ENCODE data around the gene SUGCT.

The SUGCT gene

GRCh38 chr7:40638545-40639320, 503.9 kb downstream of the SUGCT start (continued):
- no peak for TF ChIP-seq BCL11A (tag by site-specific recombination; IDR thresholded peaks at IDR 0.05; ENCODE audit: low read depth)
- TF ChIP-seq, protein P1, sequence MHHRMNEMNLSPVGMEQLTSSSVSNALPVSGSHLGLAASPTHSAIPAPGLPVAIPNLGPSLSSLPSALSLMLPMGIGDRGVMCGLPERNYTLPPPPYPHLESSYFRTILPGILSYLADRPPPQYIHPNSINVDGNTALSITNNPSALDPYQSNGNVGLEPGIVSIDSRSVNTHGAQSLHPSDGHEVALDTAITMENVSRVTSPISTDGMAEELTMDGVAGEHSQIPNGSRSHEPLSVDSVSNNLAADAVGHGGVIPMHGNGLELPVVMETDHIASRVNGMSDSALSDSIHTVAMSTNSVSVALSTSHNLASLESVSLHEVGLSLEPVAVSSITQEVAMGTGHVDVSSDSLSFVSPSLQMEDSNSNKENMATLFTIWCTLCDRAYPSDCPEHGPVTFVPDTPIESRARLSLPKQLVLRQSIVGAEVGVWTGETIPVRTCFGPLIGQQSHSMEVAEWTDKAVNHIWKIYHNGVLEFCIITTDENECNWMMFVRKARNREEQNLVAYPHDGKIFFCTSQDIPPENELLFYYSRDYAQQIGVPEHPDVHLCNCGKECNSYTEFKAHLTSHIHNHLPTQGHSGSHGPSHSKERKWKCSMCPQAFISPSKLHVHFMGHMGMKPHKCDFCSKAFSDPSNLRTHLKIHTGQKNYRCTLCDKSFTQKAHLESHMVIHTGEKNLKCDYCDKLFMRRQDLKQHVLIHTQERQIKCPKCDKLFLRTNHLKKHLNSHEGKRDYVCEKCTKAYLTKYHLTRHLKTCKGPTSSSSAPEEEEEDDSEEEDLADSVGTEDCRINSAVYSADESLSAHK (tag by site-specific recombination; IDR thresholded peaks at IDR 0.05) = no peak
- TF ChIP-seq GLIS1 (tag by site-specific recombination; IDR thresholded peaks at IDR 0.05) = no peak
- no peak for TF ChIP-seq ZNF157 (tag by site-specific recombination; IDR thresholded peaks at IDR 0.05)

DNA sequence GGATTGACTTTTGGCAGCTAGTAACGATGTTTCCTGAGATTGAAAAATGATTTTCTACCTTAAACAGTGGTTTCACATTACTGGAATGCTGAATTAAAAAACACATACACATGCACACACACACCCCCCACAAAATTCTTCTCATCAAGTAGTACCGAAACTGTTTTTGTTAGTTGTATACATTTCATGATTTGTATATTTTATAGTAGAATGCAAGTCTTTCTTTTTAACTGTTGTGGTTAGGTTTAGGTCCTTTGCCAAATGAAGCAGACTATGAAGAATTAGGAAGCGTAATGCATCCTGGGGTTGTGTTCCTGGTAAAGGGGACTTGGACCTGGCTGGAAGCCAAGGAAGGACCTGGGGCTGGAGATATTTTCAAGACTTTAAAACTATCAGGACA, 505.8 kb downstream of the SUGCT start:
- CTCF ChIA-PET = no interaction called here
- peaks cover 13% of the 10 kb centered on the region for H3K4me1 ChIP-seq (ENCODE audit: control insufficient read depth, insufficient read depth, low read length)
- H3K4me3 ChIP-seq (ENCODE audit: low read depth, low read length) = no peak overlapping the region
- H3K9me3 ChIP-seq (ENCODE audit: control insufficient read depth, insufficient read depth, low read depth, low read length) = no peaks in the 10 kb centered on the region
- TF ChIP-seq ZNF626 (tag by site-specific recombination; IDR thresholded peaks at IDR 0.05) (no peak), ZNF660 (tag by site-specific recombination; IDR thresholded peaks at IDR 0.05) (no peak), ZNF114 (tag by site-specific recombination; IDR thresholded peaks at IDR 0.05) (no peak), TRIM28 (IDR thresholded peaks at IDR 0.05; ENCODE audit: borderline replicate concordance, low read length) (no peak), KLF10 (tag by site-specific recombination; IDR thresholded peaks at IDR 0.05) (no peak), ZNF140 (tag by site-specific recombination; IDR thresholded peaks at IDR 0.05) (no peak), ZNF654 (tag by site-specific recombination; IDR thresholded peaks at IDR 0.05; ENCODE audit: low read depth) (no peak), ZBTB1 (tag by site-specific recombination; IDR thresholded peaks at IDR 0.05) (no peak), ZBTB17 (tag by site-specific recombination; IDR thresholded peaks at IDR 0.05) (no peak), ZNF677 (tag by site-specific recombination; IDR thresholded peaks at IDR 0.05) (no peak), ZNF558 (tag by site-specific recombination; IDR thresholded peaks at IDR 0.05) (no peak), ZNF560 (tag by site-specific recombination; IDR thresholded peaks at IDR 0.05; ENCODE audit: borderline replicate concordance) (no peak)
- TF ChIP-seq, protein P2, sequence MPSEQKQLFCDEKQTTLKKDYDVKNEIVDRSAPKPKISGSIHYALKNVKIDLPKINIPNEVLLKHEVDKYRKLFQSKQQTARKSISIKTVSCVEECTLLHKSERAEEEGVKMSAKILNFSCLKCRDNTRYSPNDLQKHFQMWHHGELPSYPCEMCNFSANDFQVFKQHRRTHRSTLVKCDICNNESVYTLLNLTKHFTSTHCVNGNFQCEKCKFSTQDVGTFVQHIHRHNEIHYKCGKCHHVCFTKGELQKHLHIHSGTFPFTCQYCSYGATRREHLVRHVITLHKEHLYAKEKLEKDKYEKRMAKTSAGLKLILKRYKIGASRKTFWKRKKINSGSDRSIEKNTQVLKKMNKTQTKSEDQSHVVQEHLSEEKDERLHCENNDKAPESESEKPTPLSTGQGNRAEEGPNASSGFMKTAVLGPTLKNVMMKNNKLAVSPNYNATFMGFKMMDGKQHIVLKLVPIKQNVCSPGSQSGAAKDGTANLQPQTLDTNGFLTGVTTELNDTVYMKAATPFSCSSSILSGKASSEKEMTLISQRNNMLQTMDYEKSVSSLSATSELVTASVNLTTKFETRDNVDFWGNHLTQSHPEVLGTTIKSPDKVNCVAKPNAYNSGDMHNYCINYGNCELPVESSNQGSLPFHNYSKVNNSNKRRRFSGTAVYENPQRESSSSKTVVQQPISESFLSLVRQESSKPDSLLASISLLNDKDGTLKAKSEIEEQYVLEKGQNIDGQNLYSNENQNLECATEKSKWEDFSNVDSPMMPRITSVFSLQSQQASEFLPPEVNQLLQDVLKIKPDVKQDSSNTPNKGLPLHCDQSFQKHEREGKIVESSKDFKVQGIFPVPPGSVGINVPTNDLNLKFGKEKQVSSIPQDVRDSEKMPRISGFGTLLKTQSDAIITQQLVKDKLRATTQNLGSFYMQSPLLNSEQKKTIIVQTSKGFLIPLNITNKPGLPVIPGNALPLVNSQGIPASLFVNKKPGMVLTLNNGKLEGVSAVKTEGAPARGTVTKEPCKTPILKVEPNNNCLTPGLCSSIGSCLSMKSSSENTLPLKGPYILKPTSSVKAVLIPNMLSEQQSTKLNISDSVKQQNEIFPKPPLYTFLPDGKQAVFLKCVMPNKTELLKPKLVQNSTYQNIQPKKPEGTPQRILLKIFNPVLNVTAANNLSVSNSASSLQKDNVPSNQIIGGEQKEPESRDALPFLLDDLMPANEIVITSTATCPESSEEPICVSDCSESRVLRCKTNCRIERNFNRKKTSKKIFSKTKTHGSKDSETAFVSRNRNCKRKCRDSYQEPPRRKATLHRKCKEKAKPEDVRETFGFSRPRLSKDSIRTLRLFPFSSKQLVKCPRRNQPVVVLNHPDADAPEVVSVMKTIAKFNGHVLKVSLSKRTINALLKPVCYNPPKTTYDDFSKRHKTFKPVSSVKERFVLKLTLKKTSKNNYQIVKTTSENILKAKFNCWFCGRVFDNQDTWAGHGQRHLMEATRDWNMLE (tag by site-specific recombination; conservative IDR thresholded peaks at IDR 0.05; ENCODE audit: low read depth) = no peak
- TF ChIP-seq, protein P3, sequence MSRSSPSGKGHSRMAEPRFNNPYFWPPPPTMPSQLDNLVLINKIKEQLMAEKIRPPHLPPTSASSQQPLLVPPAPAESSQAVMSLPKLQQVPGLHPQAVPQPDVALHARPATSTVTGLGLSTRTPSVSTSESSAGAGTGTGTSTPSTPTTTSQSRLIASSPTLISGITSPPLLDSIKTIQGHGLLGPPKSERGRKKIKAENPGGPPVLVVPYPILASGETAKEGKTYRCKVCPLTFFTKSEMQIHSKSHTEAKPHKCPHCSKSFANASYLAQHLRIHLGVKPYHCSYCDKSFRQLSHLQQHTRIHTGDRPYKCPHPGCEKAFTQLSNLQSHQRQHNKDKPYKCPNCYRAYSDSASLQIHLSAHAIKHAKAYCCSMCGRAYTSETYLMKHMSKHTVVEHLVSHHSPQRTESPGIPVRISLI (tag by site-specific recombination; IDR thresholded peaks at IDR 0.05) = no peak
- TF ChIP-seq, protein P4, sequence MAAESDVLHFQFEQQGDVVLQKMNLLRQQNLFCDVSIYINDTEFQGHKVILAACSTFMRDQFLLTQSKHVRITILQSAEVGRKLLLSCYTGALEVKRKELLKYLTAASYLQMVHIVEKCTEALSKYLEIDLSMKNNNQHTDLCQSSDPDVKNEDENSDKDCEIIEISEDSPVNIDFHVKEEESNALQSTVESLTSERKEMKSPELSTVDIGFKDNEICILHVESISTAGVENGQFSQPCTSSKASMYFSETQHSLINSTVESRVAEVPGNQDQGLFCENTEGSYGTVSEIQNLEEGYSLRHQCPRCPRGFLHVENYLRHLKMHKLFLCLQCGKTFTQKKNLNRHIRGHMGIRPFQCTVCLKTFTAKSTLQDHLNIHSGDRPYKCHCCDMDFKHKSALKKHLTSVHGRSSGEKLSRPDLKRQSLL (tag by site-specific recombination; IDR thresholded peaks at IDR 0.05) = no peak
- TF ChIP-seq, protein P5, sequence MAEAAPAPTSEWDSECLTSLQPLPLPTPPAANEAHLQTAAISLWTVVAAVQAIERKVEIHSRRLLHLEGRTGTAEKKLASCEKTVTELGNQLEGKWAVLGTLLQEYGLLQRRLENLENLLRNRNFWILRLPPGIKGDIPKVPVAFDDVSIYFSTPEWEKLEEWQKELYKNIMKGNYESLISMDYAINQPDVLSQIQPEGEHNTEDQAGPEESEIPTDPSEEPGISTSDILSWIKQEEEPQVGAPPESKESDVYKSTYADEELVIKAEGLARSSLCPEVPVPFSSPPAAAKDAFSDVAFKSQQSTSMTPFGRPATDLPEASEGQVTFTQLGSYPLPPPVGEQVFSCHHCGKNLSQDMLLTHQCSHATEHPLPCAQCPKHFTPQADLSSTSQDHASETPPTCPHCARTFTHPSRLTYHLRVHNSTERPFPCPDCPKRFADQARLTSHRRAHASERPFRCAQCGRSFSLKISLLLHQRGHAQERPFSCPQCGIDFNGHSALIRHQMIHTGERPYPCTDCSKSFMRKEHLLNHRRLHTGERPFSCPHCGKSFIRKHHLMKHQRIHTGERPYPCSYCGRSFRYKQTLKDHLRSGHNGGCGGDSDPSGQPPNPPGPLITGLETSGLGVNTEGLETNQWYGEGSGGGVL (tag by site-specific recombination; IDR thresholded peaks at IDR 0.05) = no peak
- H3K36me3 ChIP-seq (ENCODE audit: control insufficient read depth in 2 of 2, insufficient read depth in 1 of 2, low read length in 2 of 2) = no peaks in the 10 kb centered on the region
- H3K27ac ChIP-seq (ENCODE audit: extremely low read depth, low read depth, low read length) = no peak overlapping the region
- POLR2A ChIA-PET = no interaction called here

Data from HEK293 (cell line).